Heart left ventricle (tissue), 13 donors: ENCODE results near the gene CCL23.

Experiments used
- POLR2A ChIP-seq, 2 donors: fragments of 450-650 bp; IDR thresholded peaks; one replicate each; pipeline ENCODE4 v1.6.1; 2017; ENCODE audit warnings: antibody characterized with exemption in 2 of 2, mild to moderate bottlenecking in 2 of 2, moderate library complexity in 2 of 2
- TF ChIP-seq, protein P1 (sequence below), 12 donors: fragments of 200-600 bp; sonication (generic) in 4 of 12; IDR thresholded peaks; one replicate each; pipeline versions ENCODE4 v1.5.0 to v1.8.0; 2018 to 2022; ENCODE audit warnings: antibody characterized with exemption in 12 of 12, mild to moderate bottlenecking in 5 of 12
- donor health status: ischemic (EF 13 %, LVEDD 7.1; RV severe dilation, severe dysfunction).
- donor health status: DM: no; HTN: yes; CAD: no.
- donor health status: DM: no; HTN: no; CAD: no.
- donor health status: ischemic (EF 25% LVEDD 6.9; RV normal size, moderate dysfunction).
- donor health status: ischemic (EF 25% LVEDD 5.7; RV mildly dilated, moderate dysfunction).
- donor health status: ischemic (EF 35%, LVEDD 5.7; RV mildly dilated, moderate dysfunction).
- donor health status: nonischemic (EF 11% LVEDD 7.7; RV severe dilation, severe dysfunction).
- donor health status: DM: yes; HTN: yes; CAD: no.
- donor health status: PGD.
- donor health status: ischemic (EF 29% LVEDD 5.4; RV normal size, mild dysfunction).
- donor health status: nonischemic (EF 23%, LVEDD 6.1; RV moderate dilation, normal function).

DNA sequence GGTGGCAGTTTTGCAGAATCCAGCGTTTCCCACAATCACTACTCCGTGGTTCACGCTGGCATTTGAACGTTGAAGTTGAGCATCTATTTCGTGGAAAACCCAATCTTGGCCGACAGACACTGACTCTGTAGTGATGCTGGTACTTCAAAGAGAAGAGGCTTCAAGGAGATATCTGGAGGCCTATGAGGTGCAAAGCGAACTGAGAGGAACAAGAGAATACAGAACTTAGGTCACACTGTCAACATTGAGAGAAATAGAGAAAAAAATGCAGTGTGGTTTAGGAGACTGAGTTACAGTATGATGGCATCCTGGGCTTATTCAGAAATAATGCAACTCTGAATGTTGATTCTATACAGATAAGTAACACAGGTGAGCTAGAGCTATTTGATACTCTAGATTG lies 52.5 kb downstream of the CCL23 start:
- TF ChIP-seq, protein P1, sequence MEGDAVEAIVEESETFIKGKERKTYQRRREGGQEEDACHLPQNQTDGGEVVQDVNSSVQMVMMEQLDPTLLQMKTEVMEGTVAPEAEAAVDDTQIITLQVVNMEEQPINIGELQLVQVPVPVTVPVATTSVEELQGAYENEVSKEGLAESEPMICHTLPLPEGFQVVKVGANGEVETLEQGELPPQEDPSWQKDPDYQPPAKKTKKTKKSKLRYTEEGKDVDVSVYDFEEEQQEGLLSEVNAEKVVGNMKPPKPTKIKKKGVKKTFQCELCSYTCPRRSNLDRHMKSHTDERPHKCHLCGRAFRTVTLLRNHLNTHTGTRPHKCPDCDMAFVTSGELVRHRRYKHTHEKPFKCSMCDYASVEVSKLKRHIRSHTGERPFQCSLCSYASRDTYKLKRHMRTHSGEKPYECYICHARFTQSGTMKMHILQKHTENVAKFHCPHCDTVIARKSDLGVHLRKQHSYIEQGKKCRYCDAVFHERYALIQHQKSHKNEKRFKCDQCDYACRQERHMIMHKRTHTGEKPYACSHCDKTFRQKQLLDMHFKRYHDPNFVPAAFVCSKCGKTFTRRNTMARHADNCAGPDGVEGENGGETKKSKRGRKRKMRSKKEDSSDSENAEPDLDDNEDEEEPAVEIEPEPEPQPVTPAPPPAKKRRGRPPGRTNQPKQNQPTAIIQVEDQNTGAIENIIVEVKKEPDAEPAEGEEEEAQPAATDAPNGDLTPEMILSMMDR (IDR thresholded peaks at IDR 0.05) = no peak
- no peak for TF ChIP-seq POLR2A (IDR thresholded peaks at IDR 0.05)
